Epithelial cell of prostate (primary cell): Measurements from ENCODE around the gene GRB2.
"Not testable (repeated sequence)": the region's sequence is repeated elsewhere in the genome, so short reads cannot be mapped to it uniquely, and the experiment has no call there.

Source experiments
- DNase-seq: peaks from one replicate; pipeline ENCODE4 v3.0.0-alpha.2; 2011; ENCODE audit warnings: low read depth, low spot score
- H3K27ac ChIP-seq: fragments of 450-650 bp; 2 replicates; pipeline ENCODE4 v1.5.1; 2017; ENCODE audit warnings: mild to moderate bottlenecking

Gene GRB2

DNA sequence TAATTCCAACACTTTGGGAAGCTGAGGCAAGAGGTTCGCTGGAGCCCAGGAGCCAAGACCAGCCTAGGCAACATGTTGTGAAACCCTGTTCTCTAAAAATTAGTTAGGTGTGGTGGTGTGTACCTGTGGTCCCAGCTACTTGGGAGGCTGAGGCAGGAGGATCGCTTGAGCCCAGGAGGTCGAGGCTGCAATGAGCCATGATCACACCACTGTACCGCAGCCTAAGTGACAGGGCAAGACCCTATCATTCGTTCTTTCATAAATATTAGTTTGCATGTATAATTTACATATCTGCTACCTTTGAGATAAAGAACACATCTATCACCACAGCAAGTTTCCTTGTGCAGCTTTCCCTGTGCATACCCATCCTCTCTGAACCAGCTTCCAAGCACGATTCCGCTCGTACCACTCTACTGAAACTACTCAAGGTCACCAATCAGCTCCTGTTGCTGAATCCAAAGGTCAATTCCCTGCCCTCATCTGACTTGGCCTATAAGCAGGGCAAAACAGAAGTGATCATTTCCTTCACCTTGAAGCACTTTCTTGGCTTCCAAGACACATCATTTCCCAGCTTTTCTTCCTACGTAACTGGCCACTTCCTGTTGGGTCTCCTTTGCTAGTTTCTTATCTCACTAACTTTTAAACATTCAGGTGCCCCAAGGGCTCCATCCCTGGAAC lies 49.1 kb downstream of the GRB2 start:
- no peak for DNase-seq
- H3K27ac ChIP-seq: no peak overlapping the region

DNA sequence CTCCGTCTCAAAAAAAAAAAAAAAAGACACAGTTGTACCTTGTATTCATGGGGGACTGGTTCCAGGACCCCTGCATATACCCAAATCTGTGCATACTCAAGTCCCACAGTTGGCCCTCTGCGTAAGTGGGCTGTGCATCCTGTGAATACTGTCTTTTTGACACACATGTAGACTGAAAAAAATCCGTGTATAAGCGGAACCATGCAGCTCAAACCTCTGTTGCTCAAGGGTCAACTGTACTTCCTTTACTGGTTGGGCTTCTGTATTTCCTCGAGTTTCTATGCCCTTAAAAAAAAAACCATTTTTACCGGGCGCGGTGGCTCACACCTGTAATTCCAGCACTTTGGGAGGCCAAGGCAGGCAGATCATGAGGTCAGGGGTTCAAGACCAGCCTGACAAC lies 52.3 kb downstream of the GRB2 start:
- DNase-seq: no peak
- no peak overlapping the region for H3K27ac ChIP-seq

GRCh38 chr17:75352079-75352569 lies 53.4 kb downstream of the GRB2 start:
- DNase-seq: peak; percentile 31
- no peak overlapping the region for H3K27ac ChIP-seq

GRCh38 chr17:75350706-75351105 lies 54.8 kb downstream of the GRB2 start:
- no peak for DNase-seq
- no peak overlapping the region for H3K27ac ChIP-seq

- DNase-seq: no peak
- no peak overlapping the region for H3K27ac ChIP-seq
Measured at GRCh38 chr17:75350029-75350428, 55.4 kb downstream of the GRB2 start.

- no peak for DNase-seq
- H3K27ac ChIP-seq: no peak overlapping the region
Measured at GRCh38 chr17:75349589-75349988, 55.9 kb downstream of the GRB2 start.

GRCh38 chr17:75348386-75349012 lies 57.0 kb downstream of the GRB2 start:
- no peak overlapping the region for H3K27ac ChIP-seq

GRCh38 chr17:75346906-75347305 lies 58.6 kb downstream of the GRB2 start:
- no peak overlapping the region for H3K27ac ChIP-seq
- DNase-seq: no peak

More at GRCh38 chr17:75348386-75349012, 57.0 kb downstream of the GRB2 start:
- no peak for DNase-seq

GRCh38 chr17:75346368-75346767 lies 59.1 kb downstream of the GRB2 start:
- not testable (repeated sequence) for DNase-seq, H3K27ac ChIP-seq

DNA sequence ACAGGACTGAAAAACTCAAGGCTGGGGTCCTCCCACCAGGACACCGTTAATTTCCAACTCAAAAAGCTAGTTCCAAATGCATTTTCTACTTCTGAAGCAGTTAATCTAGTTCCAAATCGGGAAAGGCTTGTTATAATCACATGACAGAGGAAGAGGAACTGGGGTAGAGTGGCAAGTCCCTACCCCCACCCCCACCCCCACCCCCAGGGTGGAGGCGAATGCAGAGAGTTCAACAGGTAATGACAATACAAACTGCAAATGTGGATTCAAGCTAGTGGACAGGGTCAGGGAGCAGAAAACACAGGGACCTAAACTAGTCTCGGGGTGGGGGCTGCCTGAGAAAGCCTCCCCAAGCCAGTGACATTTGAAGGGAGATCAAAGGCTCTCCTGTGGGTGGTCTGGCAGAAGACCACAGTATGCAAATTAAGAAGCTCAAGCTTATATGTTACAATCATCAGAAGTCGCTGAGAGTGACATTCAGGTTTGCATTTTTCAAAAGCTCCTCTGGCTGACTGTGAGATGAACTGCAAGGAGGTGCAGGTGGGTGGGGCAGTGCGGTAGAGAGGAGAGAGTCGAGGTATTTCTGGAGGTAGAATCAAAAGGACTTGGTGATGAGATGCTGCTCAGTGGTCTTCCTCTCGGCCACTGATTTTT lies 59.8 kb downstream of the GRB2 start:
- DNase-seq: no peak
- H3K27ac ChIP-seq: no peak overlapping the region

GRCh38 chr17:75344666-75345065 lies 60.8 kb downstream of the GRB2 start:
- DNase-seq: no peak
- no peak overlapping the region for H3K27ac ChIP-seq

DNA sequence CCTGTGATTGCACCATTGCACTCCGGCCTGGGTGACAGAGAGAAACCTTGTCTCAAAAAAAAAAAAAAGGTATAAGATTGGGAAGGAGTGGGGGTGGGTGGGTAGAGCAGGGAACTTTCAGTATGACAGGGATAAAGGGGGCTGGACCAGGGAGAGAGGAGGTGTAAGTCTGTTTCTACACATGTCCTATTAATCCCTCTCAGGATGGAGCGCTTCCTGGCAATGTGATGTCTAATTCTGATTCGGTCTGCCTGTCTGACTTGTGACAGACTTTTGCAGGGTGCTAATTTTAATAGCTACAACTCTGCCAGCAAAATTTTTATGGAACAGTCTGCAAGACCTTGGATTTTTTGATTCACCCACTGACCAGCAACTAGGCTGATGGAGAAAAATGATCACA lies 62.5 kb downstream of the GRB2 start:
- DNase-seq: no peak
- H3K27ac ChIP-seq: no peak overlapping the region

- H3K27ac ChIP-seq: no peak overlapping the region
- no peak for DNase-seq
Measured at GRCh38 chr17:75341784-75342486, 63.5 kb downstream of the GRB2 start.

DNA sequence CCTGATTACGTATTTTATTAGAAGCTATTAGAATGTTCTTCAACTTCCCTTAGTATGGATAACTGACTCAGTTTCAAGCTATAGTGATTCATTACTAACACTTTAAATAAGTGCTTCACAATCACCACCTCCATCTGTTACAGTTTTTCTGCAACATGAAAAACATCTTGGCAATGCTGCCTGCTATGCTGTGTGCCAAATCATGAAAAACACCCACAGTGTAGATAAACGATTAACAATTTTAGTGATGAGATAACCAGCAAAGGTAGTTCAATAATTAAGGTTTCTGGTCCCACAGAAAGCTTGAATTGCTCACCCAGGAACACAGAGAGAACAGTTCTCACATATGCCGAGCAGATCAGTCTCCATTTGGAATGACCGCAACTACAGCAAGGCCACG lies 64.8 kb downstream of the GRB2 start:
- DNase-seq: no peak
- H3K27ac ChIP-seq: no peak overlapping the region

DNA sequence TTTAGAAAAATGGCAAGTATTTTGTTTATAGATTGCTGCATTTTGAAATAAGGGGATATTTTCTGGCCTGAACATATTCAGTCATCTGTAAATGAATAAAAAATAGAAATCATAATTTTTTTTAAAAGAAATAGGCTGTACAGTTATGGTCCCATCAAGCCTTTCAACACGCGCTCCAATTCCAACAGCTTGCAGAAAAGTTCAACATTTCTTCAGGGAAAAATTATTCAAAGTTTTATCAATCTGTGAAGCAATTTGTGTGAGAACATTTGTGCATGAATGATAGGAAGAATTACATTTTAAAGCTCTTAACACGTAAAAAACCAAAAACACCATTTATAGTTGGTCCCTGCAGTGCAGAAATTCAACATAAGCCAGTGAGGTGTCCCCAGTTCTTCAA lies 65.5 kb downstream of the GRB2 start:
- H3K27ac ChIP-seq: no peak overlapping the region
- DNase-seq: no peak

DNA sequence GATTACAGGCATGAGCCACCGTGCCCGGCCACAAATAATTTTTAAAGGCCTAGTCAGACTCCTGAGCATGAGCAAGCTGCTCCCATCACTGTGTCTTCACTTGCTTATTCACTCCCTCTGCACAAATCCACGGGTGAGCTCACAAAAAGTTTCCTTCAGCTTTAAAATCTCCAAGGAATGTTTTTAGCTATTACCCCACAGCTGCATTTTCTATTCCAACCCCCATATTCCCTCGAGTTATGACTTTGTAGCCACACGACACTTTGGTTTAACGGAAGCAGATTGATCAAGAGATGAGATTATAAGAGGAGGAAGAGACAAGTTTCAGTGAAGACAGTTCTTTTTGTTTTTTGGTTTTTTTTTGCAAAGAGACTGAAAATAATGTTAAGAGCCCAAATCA lies 67.1 kb downstream of the GRB2 start:
- no peak for DNase-seq
- H3K27ac ChIP-seq: no peak overlapping the region

DNA sequence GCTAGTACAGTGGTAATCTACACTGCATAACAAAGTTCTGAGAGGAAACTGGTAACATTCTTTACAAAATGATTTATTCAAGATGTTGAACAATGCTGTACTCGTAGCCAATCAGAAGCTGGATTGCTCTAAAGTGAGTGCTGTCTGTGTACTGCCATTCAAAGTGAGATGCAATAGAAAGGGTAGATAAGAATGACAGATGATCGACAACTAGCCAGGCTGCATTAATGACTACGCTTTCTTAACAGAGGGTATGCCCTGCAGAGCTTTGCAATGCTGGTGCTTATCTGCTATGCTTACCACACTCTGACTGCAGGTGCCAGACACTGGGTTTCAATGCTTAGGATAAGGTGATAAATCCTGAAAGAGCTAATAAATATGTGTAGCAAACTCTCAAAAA lies 70.2 kb downstream of the GRB2 start:
- no peak for DNase-seq
- no peak overlapping the region for H3K27ac ChIP-seq

GRCh38 chr17:75334723-75335122 lies 70.8 kb downstream of the GRB2 start:
- no peak for DNase-seq
- no peak overlapping the region for H3K27ac ChIP-seq

DNA sequence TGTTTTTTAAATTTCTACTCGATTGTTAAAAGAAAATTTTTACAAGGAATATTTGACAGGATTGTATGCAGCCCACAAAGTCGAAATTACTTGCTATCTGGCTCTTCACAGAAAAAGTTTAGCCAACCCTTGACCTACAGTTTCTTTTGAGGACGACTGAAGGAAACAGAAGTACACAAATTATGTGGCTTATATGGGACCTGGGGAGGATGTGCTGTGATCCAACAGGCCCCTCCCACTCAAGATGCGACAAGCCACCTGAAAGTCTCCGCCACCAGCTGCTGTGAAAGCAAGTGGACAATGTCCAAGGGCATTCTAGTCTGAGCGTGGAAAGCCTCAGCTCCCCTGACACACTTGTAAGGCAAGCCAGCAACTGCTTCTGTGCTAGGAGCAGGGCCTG lies 73.8 kb downstream of the GRB2 start:
- no peak for DNase-seq
- H3K27ac ChIP-seq: no peak overlapping the region

DNA sequence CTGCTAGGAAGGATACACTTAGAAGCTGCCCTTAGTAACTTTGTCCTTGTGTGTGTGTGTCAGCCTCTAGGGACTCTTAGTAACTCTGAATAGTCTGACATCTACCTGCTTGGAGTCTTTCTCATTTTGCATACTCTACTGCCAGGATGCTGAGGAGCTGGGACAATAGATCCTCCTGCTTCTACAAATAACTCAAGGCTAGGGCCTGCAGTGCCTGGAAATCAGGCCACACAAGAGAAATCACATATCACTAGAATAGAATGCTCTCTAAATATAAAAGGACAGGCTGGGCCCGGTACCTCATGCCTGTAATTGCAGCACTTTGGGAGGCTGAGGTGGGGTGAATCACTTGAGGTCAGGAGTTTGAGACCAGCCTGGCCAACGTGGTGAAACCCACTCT lies 77.7 kb downstream of the GRB2 start:
- no peak for DNase-seq
- no peak overlapping the region for H3K27ac ChIP-seq
